ENCODE results near the gene ZKSCAN7.

- TF ChIP-seq ZBTB7A (IDR thresholded peaks at IDR 0.05; ENCODE audit: low read depth) (no peak), RAD21 (IDR thresholded peaks at IDR 0.05; ENCODE audit: low read depth) (no peak), EP300 (IDR thresholded peaks at IDR 0.05; ENCODE audit: borderline replicate concordance) (no peak), REST (IDR thresholded peaks at IDR 0.05; ENCODE audit: low read depth) (no peak), CEBPB (IDR thresholded peaks at IDR 0.05) (no peak), TAF1 (IDR thresholded peaks at IDR 0.05; ENCODE audit: low read depth) (no peak), NFIC (IDR thresholded peaks at IDR 0.05) (no peak), YY1 (IDR thresholded peaks at IDR 0.05; ENCODE audit: low read depth) (no peak), MAX (IDR thresholded peaks at IDR 0.05) (no peak), TEAD4 (IDR thresholded peaks at IDR 0.05) (no peak)
Observed at GRCh38 chr3:44516230-44516629, 38.8 kb upstream of the ZKSCAN7 start.
